Fibroblast of upper back skin (primary cell): ENCODE measurements around the gene RNF133.

Experiments used
- DNase-seq: peaks from one replicate; pipeline ENCODE4 v3.0.0-alpha.2; 2013

The RNF133 gene

DNA sequence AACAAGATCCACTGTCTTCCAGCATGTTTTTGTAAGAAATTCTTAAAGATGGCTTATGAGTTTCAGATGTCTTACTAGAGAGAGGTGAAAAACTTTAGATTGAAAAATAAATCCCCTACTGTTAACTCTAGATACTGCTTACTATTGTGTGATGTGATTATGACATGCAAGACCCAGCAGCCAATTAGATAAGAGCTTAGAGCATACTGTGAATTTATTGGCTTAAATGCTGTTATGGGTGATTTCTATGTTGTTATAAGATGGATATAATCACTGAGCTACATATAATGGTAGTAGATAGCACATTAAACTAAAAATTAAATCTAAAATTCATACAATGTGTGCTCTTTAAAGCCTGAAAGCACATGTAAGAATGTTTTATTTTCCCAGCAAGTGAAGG lies at the start of gene RNF133:
Gene RNF133 (minus strand): TSS at position 101 of the 400 bp plus-strand sequence. CDS start 199 bp downstream, outside the sequence.
- no peak for DNase-seq

- DNase-seq: no peak
These were observed 49.3 kb upstream of the RNF133 start for GRCh38 chr7:122748195-122748594.

DNA sequence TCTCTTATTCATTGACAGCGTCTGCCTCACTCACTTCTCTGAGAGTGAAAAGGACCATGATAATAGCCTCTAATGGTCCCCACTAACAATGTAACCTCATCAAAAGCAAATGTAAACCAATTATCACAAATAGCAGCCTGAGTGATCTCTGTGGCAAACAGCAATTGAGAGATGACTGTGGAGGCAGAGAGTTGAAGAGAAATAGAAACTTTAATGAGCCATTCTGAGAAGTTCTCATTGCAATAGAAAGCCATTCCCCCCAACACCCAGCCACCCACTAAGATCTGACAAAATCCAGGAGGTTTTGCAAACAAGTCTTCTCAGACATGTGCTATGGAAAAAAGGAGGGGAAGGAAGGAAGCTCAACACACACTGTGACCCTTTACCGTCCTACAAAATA lies 48.0 kb upstream of the RNF133 start:
- DNase-seq: no peak

- no peak for DNase-seq
These were observed 44.3 kb upstream of the RNF133 start for GRCh38 chr7:122743211-122743610.

GRCh38 chr7:122738947-122739346 lies 40.0 kb upstream of the RNF133 start:
- no peak for DNase-seq

DNA sequence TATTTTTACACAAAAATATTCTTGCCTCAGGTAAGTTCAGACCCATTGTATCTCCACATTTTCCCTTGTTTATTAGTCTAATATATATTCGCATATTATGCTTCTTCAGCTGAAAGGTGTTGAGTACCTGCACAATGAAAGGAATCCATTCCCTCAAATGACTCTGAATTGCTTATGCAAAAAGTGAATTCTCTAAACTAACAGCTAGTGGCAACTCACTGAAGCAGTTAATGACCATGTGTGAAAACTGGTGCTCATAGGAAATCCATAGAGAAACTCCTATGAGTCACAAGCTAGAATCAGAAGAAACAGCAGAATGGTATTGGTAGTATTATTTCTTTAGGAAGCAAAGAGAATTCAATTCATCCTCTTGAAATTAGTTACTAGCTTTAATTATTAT lies 37.3 kb upstream of the RNF133 start:
- DNase-seq: no peak

- DNase-seq: no peak
These were observed 28.8 kb upstream of the RNF133 start for GRCh38 chr7:122727759-122728158.

DNA sequence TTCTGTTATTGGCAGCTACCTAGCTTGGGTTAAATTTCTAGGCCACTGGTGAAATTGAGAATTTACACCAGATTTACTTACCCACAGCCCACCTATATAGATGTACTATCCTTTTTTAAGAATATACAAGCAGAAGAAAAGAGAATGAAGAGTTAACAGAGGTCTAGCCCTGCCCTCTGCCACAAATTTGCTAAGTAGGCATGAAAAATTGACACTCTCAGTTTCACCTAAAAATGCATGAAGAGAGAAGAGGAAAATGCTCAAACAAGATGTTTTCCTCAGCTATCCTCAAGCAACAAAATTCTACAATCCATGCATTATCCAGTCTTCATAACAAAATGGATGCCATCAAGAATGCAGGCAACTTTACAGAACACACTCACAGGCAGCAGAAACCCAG lies 28.4 kb upstream of the RNF133 start:
- no peak for DNase-seq

DNA sequence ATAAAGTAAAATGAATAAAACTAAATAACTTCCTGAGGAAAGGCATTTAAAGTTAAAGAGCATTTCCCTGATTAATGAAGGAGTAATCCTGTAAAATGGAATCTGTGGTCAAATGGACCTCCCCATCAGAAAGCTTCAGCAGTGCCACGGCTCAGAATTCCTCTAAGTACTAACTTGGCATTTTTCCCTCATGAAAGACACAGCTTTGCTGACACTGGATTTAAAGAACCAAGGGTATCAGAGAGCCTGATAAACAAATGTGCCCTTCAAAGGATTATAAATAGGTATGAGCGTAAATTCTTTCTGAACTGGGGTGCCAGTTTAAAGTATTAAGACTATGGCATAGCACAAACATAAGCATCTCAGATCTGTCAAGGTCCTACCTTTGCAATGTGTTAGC lies 28.0 kb upstream of the RNF133 start:
- no peak for DNase-seq

- DNase-seq: no peak
These were observed 25.4 kb upstream of the RNF133 start for GRCh38 chr7:122724366-122724765.

DNA sequence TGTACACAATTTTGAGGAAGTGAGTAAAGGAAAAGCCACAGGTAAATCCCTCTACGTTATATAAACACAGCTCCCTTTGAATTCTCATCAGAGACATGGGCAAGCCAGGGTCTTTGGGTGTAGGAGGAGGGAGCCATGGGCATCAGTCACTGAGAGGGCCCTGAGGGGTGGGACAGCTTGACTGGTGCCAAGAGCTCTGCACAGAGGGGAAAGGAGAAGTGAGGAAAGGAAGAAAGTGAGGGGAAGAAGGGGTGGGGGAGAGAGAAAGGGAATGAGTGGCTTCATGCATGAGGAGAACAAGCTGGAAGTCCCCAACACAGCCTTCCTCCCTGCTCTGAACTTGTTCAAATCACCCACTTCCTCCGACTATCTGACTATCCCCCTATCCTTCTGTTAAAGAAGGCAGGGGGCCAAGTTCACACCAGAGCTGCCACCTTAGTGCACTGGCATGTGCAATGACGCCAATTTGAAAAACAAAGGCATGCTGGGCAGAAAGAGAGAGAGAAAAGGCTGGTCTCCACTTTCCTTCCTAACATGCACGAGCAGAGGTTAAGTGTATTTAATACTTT lies 20.2 kb upstream of the RNF133 start:
- no peak for DNase-seq

- DNase-seq: no peak
These were observed 18.6 kb upstream of the RNF133 start for GRCh38 chr7:122717356-122718089.

DNA sequence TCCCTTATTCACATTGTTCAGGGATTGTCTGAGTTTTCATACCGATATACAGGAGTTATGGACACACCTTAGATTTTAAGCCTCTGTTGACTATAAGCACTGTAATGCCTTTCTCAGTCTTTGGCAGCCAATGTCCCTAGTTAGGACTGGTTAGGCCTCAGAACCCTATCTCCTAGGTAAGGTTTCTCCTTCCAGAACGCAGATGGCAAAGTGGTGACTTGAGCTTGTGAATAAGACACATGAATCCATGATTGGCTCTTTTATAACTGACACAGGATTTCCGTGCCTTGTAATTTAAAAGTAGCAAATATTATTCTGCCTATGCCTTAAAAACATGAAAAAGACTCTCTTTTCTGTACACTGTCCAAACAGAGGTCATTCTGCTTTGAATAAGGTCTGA lies 16.3 kb upstream of the RNF133 start:
- no peak for DNase-seq

- DNase-seq: no peak
These were observed 12.0 kb upstream of the RNF133 start for GRCh38 chr7:122710916-122711315.

DNA sequence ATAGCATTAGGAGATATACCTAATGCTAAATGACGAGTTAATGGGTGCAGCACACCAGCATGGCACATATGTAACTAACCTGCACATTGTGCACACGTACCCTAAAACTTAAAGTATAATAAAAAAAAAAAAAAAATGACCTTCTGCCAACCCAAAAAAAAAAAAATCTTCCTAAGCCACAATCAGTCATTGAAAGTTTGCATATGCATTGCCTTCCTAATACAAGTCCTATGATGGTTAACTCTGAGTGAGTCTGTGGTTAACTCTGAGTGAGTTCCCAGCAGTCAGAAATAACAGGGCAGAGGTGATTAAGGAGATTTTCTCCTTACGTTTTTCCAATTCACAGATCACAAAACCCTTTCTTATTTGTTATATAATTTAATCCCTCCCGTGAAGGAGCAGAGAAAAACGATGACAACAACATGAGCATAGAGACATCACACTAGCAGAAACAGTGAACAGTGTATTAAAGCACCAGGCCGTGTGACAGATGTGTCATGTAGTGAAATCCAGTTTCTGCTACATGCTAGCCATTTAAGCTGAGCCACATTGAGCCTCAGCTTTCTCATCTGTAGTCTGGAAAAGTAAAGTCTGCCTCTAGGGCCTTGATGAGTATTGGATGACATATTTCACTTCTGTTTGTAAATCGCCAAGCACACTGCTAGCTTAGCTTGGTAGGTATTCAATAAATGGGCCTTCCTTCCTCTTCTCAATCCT lies 11.2 kb upstream of the RNF133 start:
- DNase-seq: no peak

DNA sequence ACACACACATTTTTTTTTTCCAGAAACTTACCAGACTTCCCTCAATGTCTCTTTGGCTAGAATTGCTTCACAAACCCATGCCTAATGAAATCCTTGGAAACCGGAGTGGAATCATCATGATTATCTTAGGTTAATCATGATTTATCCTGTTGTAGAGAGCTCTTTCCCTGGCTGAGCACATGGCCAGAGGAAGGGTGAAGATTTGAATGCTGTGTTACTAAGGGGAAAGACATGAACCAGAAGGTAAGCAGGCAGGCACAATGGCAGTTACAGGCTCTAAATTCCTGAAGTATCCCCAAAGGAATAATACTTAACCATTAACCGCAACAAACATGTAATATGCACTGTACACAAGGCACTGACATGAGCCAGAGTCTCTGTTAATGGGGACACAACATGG lies 7.9 kb upstream of the RNF133 start:
- no peak for DNase-seq

DNA sequence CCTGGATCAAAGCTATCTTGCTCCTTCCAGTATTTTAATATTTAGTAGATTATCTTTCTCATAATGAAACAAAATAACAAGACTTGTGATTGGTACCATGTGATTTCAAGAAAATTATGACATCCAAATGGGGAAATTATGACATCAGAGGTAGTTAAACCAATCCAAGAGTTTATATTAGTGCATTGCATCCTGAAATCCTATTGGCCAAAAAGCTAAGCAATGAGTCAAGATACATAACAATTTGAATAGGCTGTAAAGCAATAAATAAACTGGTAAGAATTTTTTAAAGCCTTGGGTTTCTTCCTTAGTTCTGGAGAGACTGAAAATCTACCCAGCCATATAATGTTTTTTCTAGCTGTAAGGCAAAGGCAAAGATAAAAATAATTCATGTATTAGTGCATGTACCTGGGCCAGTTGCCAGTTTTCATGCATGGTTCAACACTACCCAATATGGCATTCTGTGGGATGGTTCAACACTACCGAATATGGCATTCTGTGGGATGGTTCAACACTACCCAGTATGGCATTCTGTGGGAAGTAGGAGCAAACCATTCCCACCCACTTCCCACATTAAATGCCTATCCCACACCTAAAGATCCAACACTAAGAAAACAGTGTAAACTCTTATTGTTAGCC lies 4.1 kb upstream of the RNF133 start, which contains the start of gene RNF148:
Gene RNF148 (minus strand): TSS at position 51 of the 639 bp plus-strand sequence. CDS start 172 bp downstream, outside the sequence.
- DNase-seq: no peak

DNA sequence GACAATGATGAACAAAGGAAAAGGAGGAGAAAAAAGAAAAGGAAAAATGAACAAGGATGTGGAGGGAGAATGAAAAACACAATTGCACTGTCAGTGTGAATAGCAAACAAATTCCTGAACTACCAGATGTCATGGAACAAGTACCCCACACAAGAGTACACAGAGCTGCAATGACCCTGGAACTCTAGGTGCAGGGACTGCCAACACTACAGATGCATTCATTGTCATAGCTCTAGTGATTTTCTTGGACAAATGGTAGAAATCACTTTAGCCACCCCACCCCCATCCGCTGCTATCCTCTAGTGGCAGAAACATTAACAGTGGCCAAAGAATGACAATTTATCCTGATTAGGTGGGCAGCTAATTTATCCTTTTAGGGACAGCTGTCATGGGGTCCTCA lies 3.1 kb downstream of the RNF133 start:
- DNase-seq: no peak

DNA sequence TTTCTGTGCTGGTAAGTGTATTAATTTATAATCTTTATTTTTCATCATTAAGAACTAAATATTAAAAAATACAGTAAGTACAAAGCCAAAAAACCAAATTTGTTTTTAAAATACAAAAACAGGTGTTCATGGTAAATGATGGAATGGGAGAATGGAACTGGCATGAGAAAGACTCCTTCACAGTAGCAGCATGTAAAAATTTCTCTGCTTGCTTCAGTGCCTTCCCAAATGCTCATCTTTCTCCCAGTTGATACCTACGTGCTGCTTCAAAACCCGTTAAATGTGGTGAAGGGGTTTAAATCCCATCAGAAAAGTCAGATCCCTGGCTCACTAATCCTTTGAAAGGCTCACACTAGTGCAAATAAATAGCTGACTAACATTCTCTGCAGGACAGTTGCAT lies 4.2 kb downstream of the RNF133 start:
- no peak for DNase-seq

DNA sequence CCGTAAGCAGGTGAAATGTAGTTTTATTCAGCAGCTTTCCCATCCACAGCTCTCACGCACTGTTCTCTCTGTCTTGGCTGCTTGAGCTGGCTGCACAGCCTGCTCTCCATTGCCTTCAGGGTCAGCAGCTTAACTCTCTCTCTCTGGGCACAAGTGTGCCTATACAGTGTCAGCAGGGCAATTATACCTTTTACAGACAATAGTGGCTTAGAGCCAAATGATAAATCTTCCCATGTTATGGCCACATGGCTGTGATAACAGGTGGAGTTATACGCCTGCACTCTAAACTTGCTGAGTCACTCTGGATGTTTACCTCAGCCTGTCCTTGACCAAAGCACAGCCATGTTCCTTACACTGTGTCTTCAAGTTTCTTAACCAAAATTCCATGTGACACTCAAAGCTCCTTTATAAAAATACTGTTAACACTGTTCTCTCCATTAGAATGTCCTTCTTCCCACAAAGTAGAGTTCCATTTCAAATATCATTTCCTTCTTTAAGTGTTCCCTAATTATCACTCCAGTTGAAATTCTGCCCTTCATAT lies 6.1 kb downstream of the RNF133 start:
- DNase-seq: no peak

GRCh38 chr7:122691569-122692235 lies 7.2 kb downstream of the RNF133 start:
- DNase-seq: no peak

DNA sequence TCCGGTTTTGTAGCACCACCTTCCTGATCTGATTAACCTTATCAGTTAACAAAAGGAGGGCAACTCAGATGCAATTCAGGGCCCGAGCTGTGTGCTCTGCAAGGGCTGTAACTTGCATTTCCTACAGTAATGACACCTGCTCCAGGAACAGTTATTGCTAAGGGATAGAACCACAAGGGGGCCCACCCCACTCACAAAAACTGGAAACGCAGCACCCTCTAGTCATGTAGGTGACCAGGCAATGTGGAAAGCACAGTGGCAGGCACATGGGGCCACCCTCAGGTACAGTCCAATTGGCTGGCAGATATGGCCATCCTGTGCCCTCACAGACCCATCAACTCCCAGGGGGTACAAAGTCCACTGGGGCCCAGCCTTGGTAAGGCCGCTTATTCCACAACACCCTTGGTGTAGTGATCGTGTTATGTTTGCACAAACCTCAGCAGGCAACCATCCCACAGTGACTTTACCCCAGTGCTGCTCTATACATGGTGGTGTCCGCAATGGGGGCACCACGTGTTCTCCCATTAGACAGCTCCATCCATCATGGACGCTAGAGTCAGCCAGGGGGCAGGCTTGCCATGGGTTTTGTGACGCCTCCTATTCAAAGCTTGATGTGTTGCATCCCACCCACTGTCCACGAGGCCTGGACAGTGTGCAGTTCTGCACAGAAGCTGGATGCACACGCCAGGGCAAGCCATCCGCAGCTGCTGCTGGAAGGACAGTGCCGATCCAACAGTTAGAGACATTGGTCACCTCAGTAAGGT lies 9.4 kb downstream of the RNF133 start:
- DNase-seq: no peak
